AG04450 (cell line): ENCODE data around the gene CHAF1A. TPM values are rescaled to one million over a fixed set of nuclear protein-coding genes. Genes with fewer than 3 reads are reported as not detected.
A peak's percentile ranks its signal among the peaks of the same experiment; 100 is the strongest.

Experiments
- CTCF ChIA-PET: fragments of 300-600, 350-600 bp; formaldehyde crosslinking; extraction: SDS; loops from one replicate; lab custom pipeline; 2022; ENCODE audit warnings: antibody characterized with exemption, inconsistent platforms; lab: Charles Lee
- POLR2A ChIA-PET: fragments of 350-600 bp; formaldehyde crosslinking; extraction: SDS; loops from one replicate; lab custom pipeline; 2021; ENCODE audit warnings: antibody characterized with exemption, inconsistent platforms; lab: Yijun Ruan, JAX
- DNase-seq: peaks from one replicate; pipeline ENCODE4 v3.0.0-alpha.2; 2011; ENCODE audit warnings: low read depth, low spot score
- H3K27ac ChIP-seq: one replicate; pipeline ENCODE4 v1.5.1; 2012; ENCODE audit warnings: low read depth, low read length, control low read depth
- H3K27me3 ChIP-seq: one replicate; pipeline ENCODE4 v1.6.0; 2012; ENCODE audit warnings: low read length; ENCODE audit not compliant: control insufficient read depth, insufficient read depth
- H3K4me3 ChIP-seq: 2 replicates; pipeline ENCODE4 v1.5.1; 2011; ENCODE audit warnings: mild to moderate bottlenecking, low read depth, low read length, control low read depth
- H3K9me3 ChIP-seq: 2 replicates; pipeline ENCODE4 v1.5.1; 2012; ENCODE audit warnings: low read length; ENCODE audit not compliant: control insufficient read depth, insufficient read depth
- CTCF ChIP-seq: IDR thresholded peaks from 2 replicates; pipeline ENCODE4 v1.5.1; 2011; ENCODE audit warnings: low read depth, low read length, control low read depth, inconsistent platforms
- polyA plus RNA-seq: library from polyadenylated mRNA; depleted of rRNA; stranded (reverse); fragments of >200 nt; gene quantifications from 2 replicates; pipeline ENCODE4 v1.2.3, GENCODE V29; 2011

The CHAF1A gene
- polyA plus RNA-seq, 1 experiment = 5.0 TPM

GRCh38 chr19:4378886-4379285 lies 23.6 kb upstream of the CHAF1A start:
- CTCF ChIA-PET = interaction anchor here (0.8 to 0.9 kb wide), 2 partner anchors 16 to 21 kb away, joined by 3 read pairs; partner anchors contain the start of gene SH3GL1
- H3K27ac ChIP-seq = peak overlapping the region; percentile 21
- no peak overlapping the region for H3K4me3 ChIP-seq
- H3K9me3 ChIP-seq = no peaks in the 10 kb centered on the region
- DNase-seq = no peak
- no peaks in the 10 kb centered on the region for H3K27me3 ChIP-seq
- POLR2A ChIA-PET = no interaction called here
- no peak for TF ChIP-seq CTCF

GRCh38 chr19:4379383-4380253 lies 22.8 kb upstream of the CHAF1A start:
- CTCF ChIA-PET = interaction anchor here (0.8 to 0.9 kb wide), 3 partner anchors 15 to 21 kb away, joined by 3 to 17 read pairs (median 3); partner anchors contain the start of gene SH3GL1
- no peaks in the 10 kb centered on the region for H3K9me3 ChIP-seq
- DNase-seq = no peak
- H3K27me3 ChIP-seq = no peaks in the 10 kb centered on the region
- TF ChIP-seq CTCF = no peak
- peak overlapping the region; percentile 21 for H3K27ac ChIP-seq
- no peak overlapping the region for H3K4me3 ChIP-seq
- POLR2A ChIA-PET = interaction anchor here (0.6 kb wide), 1 partner anchor 139 kb away, joined by 6 read pairs; no protein-coding TSS in a partner anchor

GRCh38 chr19:4380254-4380727 lies 22.1 kb upstream of the CHAF1A start:
- Histone ChIP-seq H3K27me3 (no peaks in the 10 kb centered on the region), H3K4me3 (no peak overlapping the region), H3K27ac (peak overlapping the region; percentile 11), H3K9me3 (no peaks in the 10 kb centered on the region)
- DNase-seq = no peak
- TF ChIP-seq CTCF = no peak
- ChIA-PET POLR2A (interaction anchor here (0.9 kb wide), 1 partner anchor 20 kb away, joined by 5 read pairs; the partner anchor contains the start of gene SH3GL1), CTCF (interaction anchor here (0.6 to 0.9 kb wide), 3 partner anchors 14 to 22 kb away, joined by 3 to 17 read pairs (median 6); partner anchors contain the start of genes CHAF1A and SH3GL1)

GRCh38 chr19:4385291-4386040 lies 17.0 kb upstream of the CHAF1A start:
- Histone ChIP-seq H3K9me3 (no peaks in the 10 kb centered on the region; the same call in 1 of the 2 replicates), H3K4me3 (no peak overlapping the region), H3K27me3 (no peaks in the 10 kb centered on the region), H3K27ac (peak overlapping the region; percentile 65)
- TF ChIP-seq CTCF = no peak
- CTCF ChIA-PET = interaction anchor here (0.7 to 1.6 kb wide), 6 partner anchors 9 to 32 kb away, joined by 3 to 7 read pairs (median 4); no protein-coding TSS in a partner anchor
- no peak for DNase-seq
- POLR2A ChIA-PET = interaction anchor here (0.7 to 0.9 kb wide), 4 partner anchors 33 to 139 kb away, joined by 5 to 11 read pairs (median 6); partner anchors contain the start of gene YJU2
